ENCODE data around the gene LTBP4.

DNA sequence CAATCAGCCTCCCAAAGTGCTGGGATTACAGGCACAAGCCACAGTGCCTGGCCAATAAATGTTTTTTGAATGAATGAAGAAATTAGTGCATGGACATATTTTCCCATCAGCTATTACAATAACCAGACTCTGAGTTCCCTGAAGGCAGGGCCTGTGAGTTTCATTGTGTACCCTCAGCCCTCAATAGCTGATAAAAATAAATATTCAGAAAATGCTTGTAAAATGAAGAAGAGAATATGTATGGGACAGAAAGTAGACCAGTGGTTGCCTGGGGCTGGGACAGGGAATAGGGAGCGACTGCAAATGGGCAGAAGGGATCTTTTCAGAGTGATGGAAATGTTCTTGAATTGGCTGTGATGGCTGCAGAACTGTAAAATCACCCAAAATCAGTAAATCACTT is 60.4 kb downstream of the LTBP4 start:
- TF ChIP-seq, protein P1, sequence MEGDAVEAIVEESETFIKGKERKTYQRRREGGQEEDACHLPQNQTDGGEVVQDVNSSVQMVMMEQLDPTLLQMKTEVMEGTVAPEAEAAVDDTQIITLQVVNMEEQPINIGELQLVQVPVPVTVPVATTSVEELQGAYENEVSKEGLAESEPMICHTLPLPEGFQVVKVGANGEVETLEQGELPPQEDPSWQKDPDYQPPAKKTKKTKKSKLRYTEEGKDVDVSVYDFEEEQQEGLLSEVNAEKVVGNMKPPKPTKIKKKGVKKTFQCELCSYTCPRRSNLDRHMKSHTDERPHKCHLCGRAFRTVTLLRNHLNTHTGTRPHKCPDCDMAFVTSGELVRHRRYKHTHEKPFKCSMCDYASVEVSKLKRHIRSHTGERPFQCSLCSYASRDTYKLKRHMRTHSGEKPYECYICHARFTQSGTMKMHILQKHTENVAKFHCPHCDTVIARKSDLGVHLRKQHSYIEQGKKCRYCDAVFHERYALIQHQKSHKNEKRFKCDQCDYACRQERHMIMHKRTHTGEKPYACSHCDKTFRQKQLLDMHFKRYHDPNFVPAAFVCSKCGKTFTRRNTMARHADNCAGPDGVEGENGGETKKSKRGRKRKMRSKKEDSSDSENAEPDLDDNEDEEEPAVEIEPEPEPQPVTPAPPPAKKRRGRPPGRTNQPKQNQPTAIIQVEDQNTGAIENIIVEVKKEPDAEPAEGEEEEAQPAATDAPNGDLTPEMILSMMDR (IDR thresholded peaks at IDR 0.05; ENCODE audit: insufficient read depth, low read length) = no peak
- no peak for TF ChIP-seq POLR2AphosphoS5 (IDR thresholded peaks at IDR 0.05; ENCODE audit: low read depth)
- TF ChIP-seq, protein P2, sequence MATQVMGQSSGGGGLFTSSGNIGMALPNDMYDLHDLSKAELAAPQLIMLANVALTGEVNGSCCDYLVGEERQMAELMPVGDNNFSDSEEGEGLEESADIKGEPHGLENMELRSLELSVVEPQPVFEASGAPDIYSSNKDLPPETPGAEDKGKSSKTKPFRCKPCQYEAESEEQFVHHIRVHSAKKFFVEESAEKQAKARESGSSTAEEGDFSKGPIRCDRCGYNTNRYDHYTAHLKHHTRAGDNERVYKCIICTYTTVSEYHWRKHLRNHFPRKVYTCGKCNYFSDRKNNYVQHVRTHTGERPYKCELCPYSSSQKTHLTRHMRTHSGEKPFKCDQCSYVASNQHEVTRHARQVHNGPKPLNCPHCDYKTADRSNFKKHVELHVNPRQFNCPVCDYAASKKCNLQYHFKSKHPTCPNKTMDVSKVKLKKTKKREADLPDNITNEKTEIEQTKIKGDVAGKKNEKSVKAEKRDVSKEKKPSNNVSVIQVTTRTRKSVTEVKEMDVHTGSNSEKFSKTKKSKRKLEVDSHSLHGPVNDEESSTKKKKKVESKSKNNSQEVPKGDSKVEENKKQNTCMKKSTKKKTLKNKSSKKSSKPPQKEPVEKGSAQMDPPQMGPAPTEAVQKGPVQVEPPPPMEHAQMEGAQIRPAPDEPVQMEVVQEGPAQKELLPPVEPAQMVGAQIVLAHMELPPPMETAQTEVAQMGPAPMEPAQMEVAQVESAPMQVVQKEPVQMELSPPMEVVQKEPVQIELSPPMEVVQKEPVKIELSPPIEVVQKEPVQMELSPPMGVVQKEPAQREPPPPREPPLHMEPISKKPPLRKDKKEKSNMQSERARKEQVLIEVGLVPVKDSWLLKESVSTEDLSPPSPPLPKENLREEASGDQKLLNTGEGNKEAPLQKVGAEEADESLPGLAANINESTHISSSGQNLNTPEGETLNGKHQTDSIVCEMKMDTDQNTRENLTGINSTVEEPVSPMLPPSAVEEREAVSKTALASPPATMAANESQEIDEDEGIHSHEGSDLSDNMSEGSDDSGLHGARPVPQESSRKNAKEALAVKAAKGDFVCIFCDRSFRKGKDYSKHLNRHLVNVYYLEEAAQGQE (IDR thresholded peaks at IDR 0.05; ENCODE audit: insufficient replicate concordance, low read depth) = no peak
- TF ChIP-seq SPI1 (IDR thresholded peaks at IDR 0.05; ENCODE audit: borderline replicate concordance, low read depth) = no peak
- no peak for TF ChIP-seq GABPA (IDR thresholded peaks at IDR 0.05; ENCODE audit: low read depth)

Measured in HL-60 (cell line).